ENCODE results near the gene ST3GAL5.
"Not testable (repeated sequence)": the region's sequence is repeated elsewhere in the genome, so short reads cannot be mapped to it uniquely, and the experiment has no call there.

Gene ST3GAL5

DNA sequence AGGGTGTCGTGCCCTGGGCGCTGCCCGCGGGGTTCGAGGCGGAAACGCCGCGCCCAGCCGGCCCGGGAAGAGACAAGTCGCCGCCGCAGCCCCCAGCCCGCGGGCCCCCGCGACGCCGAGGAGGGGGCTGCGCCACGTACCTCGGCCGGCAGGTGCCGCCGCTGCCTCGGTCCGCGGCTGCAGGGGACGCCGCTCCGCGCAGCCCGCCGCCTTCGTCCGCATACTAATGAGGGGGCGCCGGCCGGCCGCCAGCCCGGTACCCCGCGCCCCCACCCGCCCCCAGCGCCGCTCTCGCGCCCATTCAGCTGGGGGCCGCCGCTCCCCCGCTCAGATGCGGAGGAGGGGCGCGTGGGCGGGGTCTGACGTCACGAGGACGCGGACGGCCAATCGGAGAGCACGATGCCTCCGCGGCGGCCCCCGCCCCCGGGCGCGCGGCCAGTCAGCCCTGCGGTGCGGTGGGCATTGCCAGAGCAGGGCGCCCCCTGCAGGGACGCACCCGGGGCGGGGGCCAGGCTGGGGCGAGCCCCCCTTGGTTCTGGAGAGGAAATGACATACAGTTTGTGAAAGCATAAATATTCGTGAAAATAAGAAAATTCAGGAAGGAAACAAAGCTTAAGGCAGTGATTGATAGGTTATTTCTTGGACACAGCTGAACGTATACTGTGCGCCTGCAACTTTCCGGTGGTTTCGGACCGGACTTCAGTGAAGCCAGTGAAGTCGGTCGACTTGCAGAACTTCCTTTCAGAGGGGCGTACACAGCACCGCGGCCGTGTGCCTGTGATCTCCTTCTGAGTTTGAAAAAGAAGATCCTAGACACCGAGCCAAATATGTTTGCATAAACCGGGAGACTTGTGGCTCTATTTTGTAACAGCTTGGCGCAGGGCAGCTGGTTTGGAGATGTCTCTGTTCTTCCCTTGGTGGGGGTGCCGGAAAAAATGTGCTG is at the start of gene ST3GAL5:
TSS of gene ST3GAL5 (minus strand) at position 307 of the 943 bp plus-strand sequence. CDS start at position 222, 85 bp downstream.
- DNase-seq = peak; percentile 74

- DNase-seq = no peak
Observed at GRCh38 chr2:85938456-85938855, 49.7 kb upstream of the ST3GAL5 start.

DNA sequence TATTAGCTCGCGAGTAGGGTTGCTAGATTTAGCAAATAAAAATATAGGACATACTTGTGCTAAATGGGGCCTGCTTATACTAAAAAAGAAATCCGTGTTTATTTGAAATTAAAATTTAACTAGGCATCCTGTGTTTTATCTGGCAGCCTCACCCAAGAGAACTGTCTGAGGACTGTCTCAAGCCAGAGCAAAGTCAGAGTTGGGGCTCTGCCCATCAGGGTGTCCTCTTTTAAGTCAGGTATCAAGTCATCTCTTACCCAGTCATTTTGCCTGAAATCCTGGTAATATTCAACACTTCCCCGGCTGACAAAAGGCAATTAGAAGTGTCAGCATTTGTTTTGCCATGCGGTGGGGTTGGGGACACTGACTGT is 48.3 kb upstream of the ST3GAL5 start:
- DNase-seq = no peak

GRCh38 chr2:85936421-85937068 is 47.8 kb upstream of the ST3GAL5 start:
- DNase-seq = no peak

DNA sequence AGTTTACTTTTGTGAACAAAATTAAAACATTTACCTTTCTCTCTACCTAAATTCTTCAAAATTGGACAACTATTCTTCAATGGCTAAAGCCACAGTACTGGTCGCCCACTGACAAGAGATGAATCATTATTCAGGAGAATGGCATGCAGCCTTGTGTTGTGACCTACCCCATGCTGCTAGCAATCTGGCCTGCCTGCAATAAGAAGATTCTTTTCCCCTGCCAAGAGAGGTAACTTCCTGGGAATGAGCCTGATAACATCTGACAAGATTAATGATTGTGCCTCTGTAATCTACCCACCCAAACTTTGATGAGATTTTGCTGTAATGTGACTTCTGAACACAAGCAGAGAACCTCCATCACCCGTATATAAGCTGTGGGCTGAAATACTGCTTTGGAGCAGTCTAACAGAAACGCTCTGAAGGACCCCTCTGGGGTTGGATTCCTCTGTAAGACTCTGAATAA is 47.0 kb upstream of the ST3GAL5 start:
- DNase-seq = peak; percentile 44

GRCh38 chr2:85935170-85935745 is 46.5 kb upstream of the ST3GAL5 start:
- DNase-seq = no peak

- DNase-seq = no peak
Observed at GRCh38 chr2:85933753-85934594, 45.2 kb upstream of the ST3GAL5 start.

DNA sequence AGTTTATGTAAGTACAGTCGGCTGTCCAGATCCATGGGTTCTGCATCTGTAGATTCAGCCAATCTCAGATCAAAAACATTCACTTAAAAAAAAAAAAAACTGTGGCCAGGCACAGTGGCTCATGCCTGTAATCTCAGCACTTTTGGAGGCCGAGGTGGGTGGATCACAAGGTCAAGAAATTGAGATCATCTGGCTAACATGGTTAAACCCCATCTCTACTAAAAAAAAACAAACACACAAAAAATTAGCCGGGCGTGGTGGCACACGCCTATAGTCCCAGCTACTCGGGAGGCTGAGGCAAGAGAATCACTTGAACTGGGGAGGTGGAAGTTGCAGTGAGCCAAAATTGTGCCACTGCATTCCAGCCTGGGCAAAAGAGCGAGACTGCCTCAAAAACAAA is 42.4 kb upstream of the ST3GAL5 start:
- not testable (repeated sequence) for DNase-seq

GRCh38 chr2:85930129-85931124 is 41.6 kb upstream of the ST3GAL5 start:
- DNase-seq = no peak

DNA sequence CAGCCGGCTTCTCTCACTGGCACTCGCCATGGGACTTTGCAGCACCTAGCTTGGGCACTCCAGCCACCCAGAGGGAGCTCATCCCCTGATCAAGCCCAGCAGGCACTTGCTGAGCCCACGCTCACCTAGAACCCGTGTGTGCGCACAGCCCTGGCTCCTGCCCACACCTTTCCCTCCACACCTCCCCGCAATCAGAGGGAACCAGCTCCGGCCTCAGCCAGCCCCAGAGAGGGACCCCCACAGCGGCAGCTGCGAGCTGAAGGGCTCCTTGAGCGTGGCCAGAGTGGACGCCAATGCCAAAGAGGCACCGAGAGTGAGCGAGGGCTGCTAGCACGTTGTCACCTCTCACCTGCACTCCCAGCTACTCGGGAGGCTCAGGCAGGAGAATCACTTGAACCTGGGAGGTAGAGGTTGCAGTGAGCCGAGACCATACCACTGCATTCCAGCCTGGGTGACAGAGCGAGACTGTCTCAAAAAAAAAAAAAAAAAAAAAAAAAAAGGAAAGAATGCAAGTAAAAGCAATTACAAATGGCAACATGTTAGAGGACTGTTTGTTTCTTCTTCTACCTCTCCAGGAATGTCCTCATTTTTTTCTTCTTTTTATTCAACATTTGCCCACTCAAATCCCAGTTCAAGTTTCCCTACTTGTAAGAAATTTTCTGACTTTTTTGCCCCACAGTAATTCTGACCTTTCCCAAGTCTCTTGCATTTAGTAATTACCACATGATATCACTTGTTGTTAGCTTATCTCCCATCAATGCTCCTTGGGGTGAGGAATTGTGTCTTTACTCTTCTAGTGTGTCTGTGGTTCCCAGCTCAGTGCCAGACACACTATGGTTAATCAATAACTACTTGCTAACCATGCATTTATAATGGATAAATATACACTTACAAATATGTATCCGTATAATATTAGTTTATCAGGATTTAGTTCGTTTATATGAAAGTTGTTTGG is 40.6 kb upstream of the ST3GAL5 start:
- DNase-seq = no peak

DNA sequence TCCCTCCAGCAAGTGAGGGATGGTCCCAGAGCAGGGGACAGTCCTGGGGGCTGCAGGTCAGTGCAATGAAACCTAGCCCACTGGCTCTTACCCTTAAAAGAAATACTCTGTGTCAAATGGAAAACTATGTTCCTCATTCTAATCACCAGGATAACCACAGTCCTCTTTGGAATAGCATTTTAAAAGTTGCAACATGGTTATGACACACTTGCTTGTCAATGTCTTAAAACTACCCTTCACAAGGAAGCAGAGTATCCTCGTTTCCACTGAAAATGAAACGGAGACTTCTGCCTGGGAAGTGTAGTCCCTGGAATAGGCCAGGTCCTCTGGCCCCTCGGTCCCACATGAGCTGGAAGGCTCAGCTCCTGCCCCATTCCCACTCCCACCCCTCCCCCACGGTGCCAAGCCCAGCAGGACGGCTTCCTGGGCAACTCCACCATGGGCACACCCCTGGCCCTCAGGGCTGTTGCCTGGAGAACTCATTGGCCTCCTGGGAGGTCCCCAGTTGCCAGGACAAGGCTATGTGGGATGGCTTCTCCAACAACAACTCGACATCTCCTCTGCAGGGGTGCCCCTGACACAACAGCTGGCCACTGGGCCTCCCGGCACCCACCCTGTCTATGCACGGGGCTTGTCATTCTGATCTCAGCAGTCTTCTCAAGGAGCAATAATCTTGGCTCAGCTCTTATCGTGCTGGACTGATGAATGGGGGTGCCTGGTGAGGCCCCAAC is 38.3 kb upstream of the ST3GAL5 start:
- DNase-seq = no peak

GRCh38 chr2:85926526-85926925 is 37.7 kb upstream of the ST3GAL5 start:
- no peak for DNase-seq

GRCh38 chr2:85925216-85925671 is 36.5 kb upstream of the ST3GAL5 start:
- no peak for DNase-seq

GRCh38 chr2:85924522-85924921 is 35.7 kb upstream of the ST3GAL5 start:
- DNase-seq = no peak

- no peak for DNase-seq
Observed at GRCh38 chr2:85922199-85922598, 33.4 kb upstream of the ST3GAL5 start.

- DNase-seq = no peak
Observed at GRCh38 chr2:85921659-85922058, 32.9 kb upstream of the ST3GAL5 start.

- DNase-seq = no peak
Observed at GRCh38 chr2:85920810-85921545, 32.2 kb upstream of the ST3GAL5 start.
